GM18861 (cell line): ENCODE data around the gene ITGBL1.

ENCODE experiments used
- ATAC-seq: cut with Tn5 transposase; IDR thresholded peaks from one replicate; pipeline ENCODE4 v1.9.1; 2021; ENCODE audit not compliant: unreplicated experiment

ITGBL1 gene

GRCh38 chr13:101452519-101453485 lies at the start of gene ITGBL1:
Gene ITGBL1 (plus strand): TSS chr13:101452675. CDS start chr13:101452834, 159 bp downstream.
- peak; percentile 87 for ATAC-seq

GRCh38 chr13:101406791-101407190 lies 45.7 kb upstream of the ITGBL1 start:
- ATAC-seq, result no peak

DNA sequence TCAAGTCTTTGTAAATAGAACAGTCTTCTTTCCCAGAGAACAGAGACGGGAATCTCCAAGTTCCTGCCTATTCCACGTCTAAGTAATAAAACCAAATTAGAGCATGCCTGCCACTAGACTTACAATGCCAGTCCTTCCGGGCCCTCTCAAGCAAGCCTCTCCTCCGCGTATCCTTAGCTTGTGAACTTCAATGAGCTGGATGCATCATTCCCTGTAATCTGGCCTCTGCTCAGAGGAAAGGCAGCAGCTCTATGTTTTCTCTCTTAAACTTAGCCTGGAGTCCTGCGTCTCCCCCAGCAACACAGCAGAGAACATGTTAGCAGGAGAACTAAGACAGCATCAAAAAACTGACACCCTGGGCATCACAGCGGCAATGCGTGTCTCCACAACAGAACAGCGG lies 44.3 kb upstream of the ITGBL1 start:
- no peak for ATAC-seq

DNA sequence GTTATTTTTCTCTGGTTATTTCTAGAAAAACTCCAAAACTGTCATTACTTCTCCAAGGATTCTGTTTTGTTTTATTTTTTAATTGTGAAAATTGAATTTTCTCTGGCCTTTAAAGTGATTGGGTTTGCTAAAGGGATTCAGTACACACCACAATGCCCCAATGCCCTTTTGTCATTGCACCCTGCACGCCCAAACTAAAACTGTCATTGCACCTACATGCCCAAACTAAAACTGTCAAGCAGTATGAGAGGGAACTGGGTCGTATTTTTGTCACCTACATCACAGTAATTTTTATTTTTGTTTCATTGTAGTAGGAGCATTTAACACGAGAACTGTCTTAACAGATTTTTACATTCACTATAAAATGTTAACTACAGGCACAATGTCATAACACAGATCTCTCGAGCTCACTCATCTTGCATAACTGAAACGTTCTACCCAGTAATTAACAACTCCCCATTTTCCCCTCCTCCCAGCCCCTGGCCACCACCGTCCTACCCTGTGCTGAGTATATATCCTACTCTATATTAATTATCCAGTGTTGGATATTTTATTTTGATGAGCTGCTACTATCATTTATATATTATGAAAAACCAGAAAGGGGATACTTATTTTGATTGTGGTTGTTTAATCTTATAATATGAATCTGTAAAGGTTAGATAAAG lies 43.4 kb upstream of the ITGBL1 start:
- ATAC-seq, result no peak

DNA sequence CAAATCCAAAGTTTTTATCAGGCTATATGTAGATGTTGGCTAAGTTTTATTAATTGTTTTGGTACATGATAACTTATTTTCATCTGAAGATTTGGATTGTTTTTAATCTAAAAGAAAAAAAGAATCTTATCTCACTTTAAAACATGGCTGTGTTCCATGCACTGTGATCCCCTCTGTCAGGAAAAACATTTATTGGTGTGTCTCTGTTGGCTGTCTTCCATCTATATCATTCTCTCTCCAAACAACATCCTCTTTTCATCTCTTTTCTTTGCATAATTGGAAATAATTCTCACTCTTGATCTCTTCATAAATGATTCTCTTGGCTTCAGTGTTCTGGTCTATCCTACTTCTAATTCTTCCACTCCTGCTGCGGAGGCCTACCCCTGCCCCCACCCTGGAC lies 40.4 kb upstream of the ITGBL1 start:
- no peak for ATAC-seq

- ATAC-seq, result no peak
Measured at GRCh38 chr13:101415358-101416174, 36.9 kb upstream of the ITGBL1 start.

DNA sequence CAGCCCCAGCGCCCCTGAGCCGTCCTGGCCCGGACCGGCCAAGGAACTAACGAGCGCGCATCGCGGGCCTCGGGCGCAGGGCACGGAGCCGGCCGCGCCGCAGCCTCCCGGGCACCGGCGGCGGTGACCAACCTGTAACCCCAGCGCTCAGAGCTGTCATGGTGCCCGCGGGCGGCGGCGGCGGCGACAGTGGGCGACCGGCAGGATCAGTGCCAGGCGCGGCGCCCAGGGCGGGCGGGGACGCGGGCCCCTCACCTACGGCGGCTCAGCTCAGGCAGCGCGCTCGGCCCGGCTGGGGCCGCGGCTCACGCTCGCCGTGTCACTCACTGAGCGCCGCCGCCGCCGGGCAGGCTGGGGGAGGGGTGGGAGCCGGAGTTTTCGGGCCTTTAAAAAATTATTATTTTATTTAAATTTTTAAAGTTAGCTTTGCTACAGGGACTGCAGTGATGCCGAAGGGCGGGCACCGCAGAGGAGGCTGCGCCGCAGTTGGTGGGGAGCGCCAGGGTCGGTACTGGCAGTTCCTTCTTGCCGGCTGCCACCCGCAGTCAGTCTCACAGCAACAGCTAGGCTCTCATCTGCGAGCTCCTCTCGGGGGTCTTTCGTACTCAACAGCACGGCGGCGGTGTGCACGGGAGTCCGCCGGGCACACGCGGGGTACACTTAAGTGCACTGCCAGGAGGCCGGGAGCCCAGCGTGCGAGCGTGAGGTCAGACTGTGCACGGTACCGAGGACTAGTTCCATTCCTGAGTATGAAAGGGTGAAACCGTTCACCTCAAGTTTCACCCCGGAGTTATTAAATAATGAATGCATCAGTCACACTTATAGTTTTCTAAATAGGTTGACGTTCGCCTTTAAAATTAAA lies 36.1 kb upstream of the ITGBL1 start, which contains the start of gene NALCN:
Gene NALCN, minus strand, starts transcription at position 328 of the 862 bp plus-strand sequence. CDS start 17,382 bp downstream, outside the sequence.
- no peak for ATAC-seq

DNA sequence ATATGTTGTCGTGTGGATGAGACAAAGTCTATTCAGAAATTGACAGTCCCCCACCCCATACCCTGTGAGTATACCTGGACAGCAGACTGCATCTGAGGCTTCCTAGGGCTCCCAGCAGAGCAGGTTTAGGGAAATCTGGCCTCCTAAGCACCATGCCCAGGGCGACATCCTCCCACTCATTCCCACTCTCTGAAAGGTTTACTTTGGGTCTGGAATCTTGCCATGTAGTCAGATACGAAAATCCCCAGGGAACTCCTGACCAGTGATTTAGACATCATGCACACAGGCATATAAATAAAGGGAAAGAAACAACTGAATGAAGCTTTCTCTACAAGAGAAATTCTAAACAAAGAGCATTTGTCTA lies 35.5 kb upstream of the ITGBL1 start:
- ATAC-seq, result no peak

GRCh38 chr13:101417501-101417900 lies 35.0 kb upstream of the ITGBL1 start:
- no peak for ATAC-seq

DNA sequence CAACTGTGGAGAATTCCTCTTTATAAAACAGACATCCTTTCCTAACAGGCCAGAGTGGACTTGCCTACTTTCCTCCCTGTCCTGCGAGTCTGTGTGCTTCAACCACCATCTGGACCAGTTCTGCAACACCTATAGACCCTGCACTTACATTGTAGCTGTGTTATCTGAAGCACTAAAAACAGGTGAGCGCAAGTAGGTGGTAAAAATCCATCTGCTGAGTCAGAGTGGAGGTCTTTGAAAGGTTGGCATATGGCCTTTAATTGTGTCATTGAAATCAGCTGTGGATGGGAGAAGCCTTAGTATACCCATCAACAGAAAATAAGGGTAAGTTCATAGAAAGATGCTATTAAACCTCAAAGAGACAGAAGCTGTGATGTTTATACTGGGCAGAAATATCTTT lies 28.6 kb upstream of the ITGBL1 start:
- ATAC-seq, result no peak

DNA sequence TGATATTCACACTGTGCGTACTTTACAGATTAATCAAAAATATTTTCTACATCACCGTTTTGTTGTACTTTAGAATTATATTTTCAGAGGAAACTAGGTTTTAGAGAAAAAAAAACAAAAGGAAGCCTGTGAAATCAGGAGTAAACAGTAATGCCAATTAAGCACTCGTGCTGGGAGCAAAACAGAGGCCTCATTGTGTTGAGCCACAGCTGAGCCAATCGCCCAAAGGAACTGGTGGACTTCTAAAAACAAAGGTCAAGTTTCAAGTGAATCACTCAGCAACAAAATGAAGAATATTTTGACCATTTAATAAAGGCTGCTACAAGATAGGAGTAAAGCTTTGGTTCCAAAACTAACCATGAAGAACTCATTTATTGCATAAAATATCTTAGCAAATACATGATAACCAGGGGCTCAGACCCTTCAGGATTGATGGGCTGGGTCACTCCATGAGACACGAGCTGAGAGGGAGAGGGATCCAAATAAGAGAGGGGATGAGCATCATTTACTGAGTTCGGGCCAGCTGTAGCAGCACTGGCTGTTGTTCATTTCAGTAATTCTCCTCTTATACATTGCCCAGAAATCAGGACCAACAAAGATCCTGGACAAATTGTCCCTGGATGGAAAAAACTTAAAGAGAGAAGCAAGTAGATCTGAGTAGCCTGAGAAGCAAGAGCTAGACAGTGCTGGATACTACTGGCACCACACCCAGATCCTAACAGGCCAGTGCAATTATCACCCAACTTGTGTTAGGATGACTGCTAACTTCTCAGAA lies 27.9 kb upstream of the ITGBL1 start:
- no peak for ATAC-seq

GRCh38 chr13:101425156-101425471 lies 27.4 kb upstream of the ITGBL1 start:
- no peak for ATAC-seq

- ATAC-seq, result no peak
Measured at GRCh38 chr13:101425623-101426022, 26.9 kb upstream of the ITGBL1 start.

DNA sequence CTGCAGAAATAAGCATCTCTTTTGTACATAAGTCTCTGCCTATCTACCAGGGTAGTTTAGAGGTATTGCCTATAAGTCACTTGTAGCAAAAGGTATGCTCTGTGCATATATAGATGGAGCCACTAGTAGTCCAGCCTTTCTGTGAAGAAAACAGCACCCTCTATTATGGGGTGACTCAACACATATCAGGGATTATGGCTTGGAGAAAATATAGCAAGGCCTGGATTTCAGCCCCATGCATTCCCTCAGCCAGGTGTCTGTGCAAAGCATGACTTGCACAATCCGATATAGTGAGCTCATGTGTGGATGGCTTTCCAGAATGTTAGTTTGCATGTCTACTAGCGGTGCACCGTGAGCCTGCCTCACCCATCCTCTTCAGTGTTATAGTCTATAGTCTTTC lies 22.7 kb upstream of the ITGBL1 start:
- no peak for ATAC-seq

GRCh38 chr13:101433895-101434294 lies 18.6 kb upstream of the ITGBL1 start:
- no peak for ATAC-seq

GRCh38 chr13:101434486-101434885 lies 18.0 kb upstream of the ITGBL1 start:
- no peak for ATAC-seq

GRCh38 chr13:101447852-101448251 lies 4.6 kb upstream of the ITGBL1 start:
- ATAC-seq, result no peak

GRCh38 chr13:101449790-101450748 lies 2.4 kb upstream of the ITGBL1 start:
- ATAC-seq, result no peak

DNA sequence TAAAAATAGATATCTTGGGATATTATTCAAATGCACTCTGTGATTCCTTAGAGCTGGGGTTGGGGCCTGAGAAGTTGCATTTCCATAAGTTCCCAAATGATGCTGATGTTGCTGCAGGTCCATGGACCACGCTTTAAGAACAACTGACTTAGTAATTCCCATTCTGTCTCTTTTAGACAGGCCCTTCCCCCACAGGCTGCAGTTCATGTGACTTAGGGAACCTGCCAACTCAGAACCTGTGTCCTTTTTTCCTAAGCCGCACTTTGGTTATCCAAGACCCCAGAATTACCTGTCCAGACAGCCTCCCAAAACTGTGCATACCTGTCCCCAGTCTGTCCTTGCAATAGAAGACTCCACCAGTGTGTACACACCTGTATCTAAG lies 1.7 kb upstream of the ITGBL1 start:
- no peak for ATAC-seq
